Ramos (cell line): ENCODE measurements around the gene STARD13.

Source experiments
- in situ Hi-C: fragments of 300-500 bp; cut with MboI; formaldehyde crosslinking; loops from one replicate; pipeline ENCODE4 v1.14.3; 2022; ENCODE audit warnings: low sequenced_read_pairs; ENCODE audit not compliant: unreplicated experiment

The STARD13 gene

DNA sequence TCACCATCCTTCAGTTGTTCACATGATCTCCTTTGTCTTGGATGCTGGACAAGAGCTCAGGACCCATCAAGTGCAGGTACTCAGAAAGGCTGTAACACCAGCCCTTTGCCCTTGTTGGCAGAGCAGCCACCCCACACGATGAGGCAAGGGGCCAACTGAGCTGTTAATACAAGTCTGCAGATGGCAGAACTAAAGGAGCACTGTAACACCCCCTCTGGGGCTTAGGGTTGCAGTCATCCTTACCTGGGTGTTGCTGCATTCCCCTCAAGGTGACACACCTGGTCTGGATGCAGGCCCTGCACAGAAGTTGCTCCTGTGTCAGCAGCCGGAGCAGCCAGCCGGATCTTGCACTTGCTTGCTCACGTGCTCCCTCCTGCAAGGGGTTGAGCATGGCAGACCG lies 52.0 kb downstream of the STARD13 start:
- in situ Hi-C loops, result loop anchor here (25.0 kb wide), 2 partner anchors 479 to 1929 kb away; no protein-coding TSS in a partner anchor

- in situ Hi-C loops, result loop anchor here (25.0 kb wide), 2 partner anchors 479 to 1929 kb away; no protein-coding TSS in a partner anchor
Measured at GRCh38 chr13:33232883-33233282, 52.7 kb downstream of the STARD13 start.

GRCh38 chr13:33231339-33231738 lies 54.2 kb downstream of the STARD13 start:
- in situ Hi-C loops, result loop anchor here (25.0 kb wide), 2 partner anchors 481 to 1931 kb away; no protein-coding TSS in a partner anchor

- in situ Hi-C loops, result loop anchor here (25.0 kb wide), 2 partner anchors 482 to 1932 kb away; no protein-coding TSS in a partner anchor
Measured at GRCh38 chr13:33230178-33230881, 55.2 kb downstream of the STARD13 start.

- in situ Hi-C loops, result loop anchor here (25.0 kb wide), 2 partner anchors 483 to 1933 kb away; no protein-coding TSS in a partner anchor
Measured at GRCh38 chr13:33229446-33230177, 55.9 kb downstream of the STARD13 start.

GRCh38 chr13:33228648-33229445 lies 56.7 kb downstream of the STARD13 start:
- in situ Hi-C loops, result loop anchor here (25.0 kb wide), 2 partner anchors 483 to 1933 kb away; no protein-coding TSS in a partner anchor

GRCh38 chr13:33227927-33228647 lies 57.5 kb downstream of the STARD13 start:
- in situ Hi-C loops, result loop anchor here (25.0 kb wide), 2 partner anchors 484 to 1934 kb away; no protein-coding TSS in a partner anchor

DNA sequence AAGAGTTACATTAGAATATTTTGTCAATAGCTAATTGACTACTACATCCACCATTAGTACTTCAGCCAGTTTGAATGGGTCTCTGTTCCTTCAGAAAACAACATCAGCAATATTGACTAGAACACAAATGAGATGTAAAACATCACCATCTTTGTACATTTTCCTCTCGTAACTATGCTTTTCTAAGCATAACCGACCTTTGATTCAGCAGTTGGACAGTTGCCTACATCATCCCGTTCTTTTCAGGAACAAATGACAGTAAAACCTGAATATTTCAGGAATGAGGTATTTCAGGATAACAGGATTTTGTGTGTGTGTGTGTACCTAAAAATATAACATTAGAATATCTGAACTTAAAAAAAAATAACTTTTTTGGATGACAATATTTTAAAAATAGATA lies 60.9 kb downstream of the STARD13 start:
- in situ Hi-C loops, result loop anchor here (25.0 kb wide), 2 partner anchors 488 to 1938 kb away; no protein-coding TSS in a partner anchor

DNA sequence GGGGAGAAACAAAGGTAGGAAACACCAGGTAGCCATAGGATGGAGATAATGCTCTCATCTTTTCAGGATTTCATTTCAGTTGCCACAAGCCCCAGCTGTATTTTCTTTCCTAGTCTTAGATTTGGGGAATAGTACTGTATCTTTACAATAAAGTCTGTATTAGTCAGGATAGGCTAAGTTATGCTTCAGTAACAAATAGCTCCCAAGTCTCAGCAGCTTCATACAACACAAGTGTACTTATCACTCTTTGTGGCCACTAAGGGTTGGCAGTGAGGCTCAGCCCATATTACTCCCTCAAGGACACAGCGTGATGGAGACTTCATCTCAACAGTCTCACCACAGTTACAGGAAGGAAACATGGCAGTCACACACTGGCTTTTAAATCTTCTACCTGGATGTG lies 61.4 kb downstream of the STARD13 start:
- in situ Hi-C loops, result no loop called here

DNA sequence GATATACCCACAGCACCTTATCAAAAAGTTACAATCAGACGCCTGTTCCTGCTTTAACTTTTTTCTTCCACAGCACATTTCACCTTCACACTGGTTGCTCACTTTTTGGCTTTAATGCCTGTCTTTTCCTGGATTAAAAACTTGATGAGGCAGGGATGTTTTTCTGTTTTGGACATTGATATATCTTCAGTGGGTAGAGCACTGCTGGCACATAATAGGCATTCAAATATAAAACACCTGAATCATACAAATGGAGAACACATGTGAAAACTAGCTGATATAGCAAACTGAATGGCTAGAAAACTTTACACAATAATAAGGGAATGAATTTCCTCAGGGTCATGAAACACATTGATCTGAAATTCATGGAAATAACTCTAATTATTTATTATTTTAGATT lies 65.6 kb downstream of the STARD13 start:
- in situ Hi-C loops, result no loop called here

- in situ Hi-C loops, result no loop called here
Measured at GRCh38 chr13:33218426-33218825, 67.1 kb downstream of the STARD13 start.

DNA sequence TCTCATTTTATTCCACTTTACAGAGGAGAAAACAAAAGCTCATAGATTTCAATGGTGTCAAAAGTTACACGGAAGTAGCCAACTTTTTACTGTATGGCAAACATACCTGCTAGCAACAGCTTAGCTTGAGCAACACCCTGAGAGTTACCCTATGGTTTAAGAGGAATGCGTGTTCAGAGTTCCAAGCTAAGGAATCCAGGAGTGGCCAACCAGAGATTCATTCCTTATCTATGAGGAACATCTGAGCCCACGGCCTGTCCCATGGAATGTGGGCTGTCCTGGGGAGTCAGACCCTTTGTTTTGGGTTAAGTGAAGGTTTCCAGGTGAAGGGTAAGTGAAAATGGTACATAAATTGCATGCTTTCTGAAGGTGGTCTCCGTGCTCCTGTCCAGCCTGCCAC lies 67.5 kb downstream of the STARD13 start:
- in situ Hi-C loops, result no loop called here

DNA sequence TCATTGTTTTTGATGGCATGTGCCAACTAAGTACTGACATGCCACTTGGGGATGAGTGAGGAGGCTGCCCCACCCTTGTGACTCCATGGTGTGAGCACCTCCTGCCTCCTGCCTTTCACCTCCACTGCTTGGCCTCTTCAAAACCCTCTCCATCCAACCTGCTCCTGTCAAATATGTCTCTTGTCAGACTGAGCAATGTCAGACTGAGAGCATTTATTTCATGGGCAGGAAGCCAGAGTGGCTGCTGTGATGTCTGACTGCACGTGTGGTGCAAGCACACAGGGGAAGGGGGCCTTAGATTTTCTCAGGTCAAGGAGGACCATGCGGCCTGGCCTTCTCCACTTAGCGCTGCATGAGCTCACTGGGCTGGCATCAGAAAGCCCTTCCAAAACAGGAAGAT lies 68.3 kb downstream of the STARD13 start:
- in situ Hi-C loops, result no loop called here

GRCh38 chr13:33213797-33214196 lies 71.8 kb downstream of the STARD13 start:
- in situ Hi-C loops, result no loop called here

GRCh38 chr13:33213024-33213768 lies 72.4 kb downstream of the STARD13 start:
- in situ Hi-C loops, result no loop called here

DNA sequence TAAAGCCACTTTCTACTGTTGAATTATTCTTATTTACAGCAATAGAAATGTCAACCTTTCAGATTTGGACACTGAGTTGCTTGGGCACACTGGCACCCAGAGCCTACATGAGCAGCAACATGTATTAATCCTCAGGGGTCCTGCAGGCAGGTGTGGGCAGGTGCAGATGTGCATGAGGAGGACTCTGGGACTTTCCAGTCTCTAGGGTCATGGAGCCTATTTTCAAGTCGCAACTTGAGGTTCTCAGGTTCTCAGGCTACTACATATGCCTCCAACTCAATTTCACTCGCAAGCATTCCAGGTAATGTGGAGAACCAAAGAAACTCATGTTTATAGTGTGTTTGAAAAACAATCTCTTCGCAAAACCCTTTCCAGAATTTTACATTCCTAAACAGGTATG lies 73.2 kb downstream of the STARD13 start:
- in situ Hi-C loops, result no loop called here

DNA sequence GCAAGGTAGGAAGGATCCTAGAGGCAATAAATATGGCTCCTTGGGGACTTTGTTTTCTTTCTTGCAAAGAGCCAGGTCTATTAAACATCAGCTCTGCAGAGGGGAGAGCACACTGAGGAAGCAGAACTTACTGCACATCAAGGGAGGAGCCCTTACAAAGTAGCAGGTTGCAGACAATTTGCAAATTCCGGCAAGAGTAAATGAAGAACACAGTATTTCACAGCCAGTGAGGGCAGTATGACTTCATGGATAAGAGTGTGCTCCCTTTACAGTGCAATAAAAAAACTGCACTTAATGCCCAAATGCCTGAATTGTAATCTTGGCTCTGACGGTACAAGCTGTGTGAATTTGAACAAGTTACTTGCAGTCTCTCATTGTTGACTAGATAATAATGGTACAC lies 75.5 kb downstream of the STARD13 start:
- in situ Hi-C loops, result no loop called here

- in situ Hi-C loops, result no loop called here
Measured at GRCh38 chr13:33208290-33209220, 77.0 kb downstream of the STARD13 start.
